Measurements from ENCODE around the gene PBOV1.
"Not testable (repeated sequence)": the region's sequence is repeated elsewhere in the genome, so short reads cannot be mapped to it uniquely, and the experiment has no call there.

PBOV1 gene

DNA sequence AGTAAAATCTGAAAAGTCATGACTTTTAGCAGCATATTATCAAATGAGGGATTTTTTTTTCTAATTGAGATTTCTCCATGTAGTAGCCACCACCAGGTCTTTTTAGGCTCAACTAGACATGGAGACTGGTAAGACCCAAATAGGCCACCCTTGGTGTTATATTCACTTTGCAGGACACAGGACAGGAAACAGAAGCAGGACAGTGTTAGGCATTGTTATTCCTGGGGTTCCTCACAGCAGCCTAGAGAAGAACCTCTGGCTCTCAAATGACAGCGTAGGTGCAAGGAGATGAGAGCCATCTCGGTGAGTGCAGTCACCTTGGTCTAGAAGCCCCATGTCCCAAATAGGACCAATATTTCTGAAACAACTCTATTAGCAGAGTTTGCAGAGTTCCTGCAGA, 19.2 kb upstream of the PBOV1 start:
- no peak for DNase-seq

DNA sequence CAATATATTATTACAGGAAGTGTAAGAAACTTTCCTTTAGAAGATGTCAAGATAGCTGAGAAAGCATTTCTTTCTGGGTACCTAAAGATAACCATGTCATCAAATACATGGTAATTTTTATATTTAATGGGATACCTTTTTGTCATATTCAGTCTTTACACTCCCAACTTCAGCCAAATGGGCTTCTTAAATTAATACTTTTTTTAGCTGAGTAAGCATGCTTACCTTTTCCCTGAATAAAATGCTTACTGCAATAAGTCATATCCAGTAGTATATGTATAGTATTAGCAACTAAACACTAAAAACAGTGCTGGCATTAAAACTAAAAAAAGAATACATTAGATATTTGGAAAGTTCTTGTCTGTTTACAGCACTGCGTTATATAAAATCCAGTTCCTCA, 17.4 kb upstream of the PBOV1 start:
- DNase-seq: no peak

DNA sequence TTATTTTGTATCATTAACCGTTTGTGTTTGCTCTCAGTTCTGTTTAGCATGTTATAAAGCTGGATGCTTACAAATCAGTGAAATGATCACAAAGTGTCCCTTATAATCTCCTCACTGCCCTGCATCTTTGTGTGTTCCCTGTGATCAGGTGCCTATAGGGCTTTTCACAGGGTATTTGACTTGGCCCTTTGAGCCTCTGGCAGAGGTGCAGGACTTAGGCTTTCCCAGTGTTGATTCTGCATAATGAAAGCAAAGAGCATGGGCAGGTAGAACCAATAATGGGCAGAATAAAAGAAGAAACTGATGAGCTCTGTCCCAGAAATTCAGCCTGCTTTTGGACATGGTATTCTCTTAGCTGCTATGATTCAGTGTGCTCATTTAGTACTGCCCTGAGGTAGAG, 16.9 kb upstream of the PBOV1 start:
- no peak for DNase-seq

DNA sequence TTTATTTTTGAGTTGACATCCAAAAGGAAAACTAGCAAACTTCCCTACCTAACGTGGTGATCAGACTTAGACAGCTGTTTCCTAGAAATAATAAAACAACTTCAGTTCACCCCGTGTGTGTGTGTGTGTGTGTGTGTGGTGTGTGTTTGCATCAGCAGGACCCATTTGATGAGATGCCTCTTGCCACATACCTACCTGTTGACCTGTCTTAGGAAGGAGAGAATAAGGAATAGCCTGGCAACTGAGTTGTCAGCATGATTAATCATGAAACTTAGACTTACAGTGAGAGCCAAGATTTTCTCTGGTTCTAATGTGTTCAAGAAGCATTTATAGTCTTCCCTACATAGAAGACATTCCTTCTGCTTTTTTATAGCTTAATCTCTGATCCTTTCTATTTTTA, 16.1 kb upstream of the PBOV1 start:
- no peak for DNase-seq

DNA sequence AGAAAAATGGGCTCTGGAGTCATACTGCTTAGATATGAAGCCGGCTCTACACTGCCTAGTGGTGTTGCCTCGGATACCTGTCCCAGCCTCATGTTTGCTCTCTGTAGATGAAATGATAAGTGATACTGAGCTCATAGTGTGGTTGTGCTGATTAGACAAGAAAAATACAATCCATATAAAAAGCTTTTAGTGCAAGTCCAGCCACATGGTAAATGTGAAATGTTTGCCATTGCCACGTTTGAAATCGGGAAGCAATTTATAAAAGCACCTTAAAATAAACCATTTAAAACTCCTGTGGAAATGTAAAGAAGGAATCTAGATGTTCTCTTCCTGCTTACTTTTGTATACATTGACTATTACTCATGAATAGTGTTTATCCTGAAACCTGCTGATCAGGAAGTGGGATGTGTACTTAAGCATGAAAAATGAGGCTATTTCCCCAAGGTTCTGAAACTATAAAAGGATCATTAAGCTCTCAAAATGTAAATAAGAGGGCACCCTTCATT, 13.1 kb upstream of the PBOV1 start:
- no peak for DNase-seq

DNA sequence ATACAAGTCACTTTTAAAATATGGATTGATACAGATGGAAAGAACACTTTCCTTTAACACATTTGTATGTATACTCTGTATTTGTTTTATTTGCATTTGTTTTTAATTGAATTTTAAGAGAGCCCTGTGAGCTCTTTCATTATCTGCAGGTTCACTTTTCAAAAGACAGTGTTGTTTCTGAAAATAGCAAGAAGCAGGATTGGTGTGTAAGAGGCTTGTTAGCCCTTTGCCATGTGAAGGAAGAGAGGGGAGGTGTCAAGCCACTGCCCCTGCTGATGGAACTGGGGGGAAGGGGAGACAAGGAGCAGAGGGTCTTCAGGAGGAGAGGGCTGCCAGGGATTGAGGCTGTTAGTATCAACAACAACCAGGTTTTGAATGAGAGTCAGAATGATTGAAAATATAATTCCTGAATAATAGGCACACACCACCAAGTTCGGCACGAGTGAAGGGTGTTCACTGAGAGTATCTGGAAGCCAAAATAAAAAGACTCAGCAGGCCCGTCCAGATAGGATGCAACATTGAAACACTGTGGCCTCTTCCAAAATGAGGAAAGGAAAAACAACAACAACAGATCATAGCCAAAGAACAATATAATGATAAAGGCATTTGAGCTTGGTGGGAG, 12.6 kb upstream of the PBOV1 start:
- DNase-seq: no peak

DNA sequence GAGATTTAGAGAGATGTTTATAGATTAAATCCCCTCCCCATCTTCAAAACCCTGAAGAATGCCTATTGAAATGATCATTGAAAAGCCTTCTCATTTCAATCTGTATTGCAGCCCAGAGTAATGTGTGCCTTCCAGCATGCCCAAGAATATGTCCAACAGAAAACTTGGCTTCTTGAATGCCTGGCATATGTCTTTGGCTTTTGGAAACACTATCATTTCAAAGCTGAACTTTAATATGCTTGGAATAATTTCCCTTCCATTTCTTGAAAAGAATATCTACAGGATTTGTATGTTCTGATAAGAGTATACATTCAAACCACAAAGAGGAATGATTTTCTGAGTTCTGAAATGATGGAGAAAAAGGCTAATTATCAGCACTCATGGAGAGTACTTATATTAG, 11.9 kb upstream of the PBOV1 start:
- no peak for DNase-seq

DNA sequence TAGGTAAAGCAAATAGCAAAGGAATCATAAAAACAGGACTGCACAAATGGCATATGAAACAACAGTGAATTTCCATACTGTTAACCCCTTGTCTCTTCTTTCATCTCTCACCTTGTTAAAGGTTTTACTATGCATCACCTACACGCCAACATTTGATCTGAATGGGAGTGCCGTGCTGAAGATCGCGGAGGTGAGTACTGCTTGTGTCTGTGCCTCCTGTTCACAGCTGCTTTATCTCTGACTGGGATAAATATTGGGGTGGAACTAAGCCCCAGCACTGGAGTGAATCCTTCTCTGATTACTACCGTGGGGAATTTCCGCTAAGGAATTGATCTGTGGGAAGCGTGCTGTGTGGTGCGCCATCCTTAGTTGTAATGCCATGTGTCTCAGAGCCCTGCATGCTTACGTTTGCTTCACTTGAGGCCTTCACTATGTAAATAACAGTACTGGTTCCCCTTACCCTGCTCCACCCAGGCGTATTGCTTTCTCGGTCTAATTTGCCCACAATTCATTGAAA, 11.4 kb upstream of the PBOV1 start:
- DNase-seq: no peak

DNA sequence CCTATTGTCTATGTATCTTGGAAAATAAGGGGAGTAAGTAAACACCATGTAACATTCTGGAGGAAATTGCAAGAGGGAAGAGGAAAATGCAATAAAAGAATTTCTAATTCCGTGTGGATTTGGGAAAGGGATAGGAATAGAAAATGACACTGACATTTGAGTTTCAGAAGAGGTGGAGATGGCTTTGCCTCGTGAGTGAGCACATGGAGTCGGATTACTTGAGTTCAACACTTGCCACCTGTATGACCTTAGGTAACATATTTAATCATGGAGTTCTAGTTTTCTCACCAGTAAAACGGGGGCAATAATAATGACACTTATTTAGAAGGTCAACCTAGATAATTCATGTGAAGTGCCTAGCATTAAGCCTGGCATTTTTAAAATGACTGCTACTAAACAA, 10.8 kb upstream of the PBOV1 start:
- DNase-seq: no peak

DNA sequence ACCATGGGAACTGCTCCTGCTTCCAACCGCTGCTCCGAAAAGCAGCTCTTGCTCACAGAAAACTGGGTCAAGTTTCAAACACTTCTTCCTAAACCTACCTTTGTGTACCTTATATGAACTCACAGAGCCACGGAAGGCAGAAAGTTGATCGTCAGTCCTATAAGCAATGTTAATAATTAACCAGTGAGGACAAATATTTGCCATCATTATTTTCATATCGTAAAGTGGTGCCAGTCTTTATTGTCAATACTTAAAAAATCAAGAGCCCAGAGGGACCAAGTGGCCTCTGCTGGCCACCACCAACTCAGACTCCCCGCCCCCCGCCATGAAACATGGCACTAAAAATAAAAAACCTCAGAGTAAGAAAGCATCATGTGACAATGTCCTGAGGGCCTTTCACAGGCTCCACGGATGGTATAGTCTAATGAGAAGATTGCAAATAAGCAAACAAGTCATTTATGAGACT, 9.1 kb upstream of the PBOV1 start:
- DNase-seq: no peak

DNA sequence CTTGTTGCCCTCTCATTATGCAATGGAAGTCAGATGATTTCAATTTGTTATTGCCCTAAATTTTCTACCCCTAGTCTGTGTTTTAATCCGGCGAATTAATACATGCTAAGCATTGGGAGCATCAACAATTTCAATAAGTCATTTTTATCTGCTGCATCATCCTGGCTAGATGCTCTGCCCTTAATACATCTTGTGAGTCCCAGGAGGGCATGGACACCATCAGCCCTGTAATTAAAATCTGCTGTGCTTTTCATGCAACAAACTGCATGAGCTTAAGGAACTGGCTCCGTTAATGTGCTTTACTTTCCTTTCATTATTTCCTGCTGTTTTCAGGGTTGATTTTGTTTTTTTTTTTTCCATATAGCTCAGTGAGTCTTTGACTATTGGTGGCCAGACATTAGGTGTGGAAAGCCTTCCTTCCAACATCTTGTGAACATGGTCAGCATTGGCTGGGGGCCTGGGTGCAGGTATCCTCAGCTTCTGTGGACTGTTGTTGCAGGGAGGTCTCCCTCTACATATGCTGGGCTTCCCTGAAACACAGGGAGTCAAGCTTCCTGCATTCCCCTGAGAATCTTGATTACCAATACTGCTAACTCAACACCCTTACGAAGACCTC, 8.5 kb upstream of the PBOV1 start:
- DNase-seq: no peak

DNA sequence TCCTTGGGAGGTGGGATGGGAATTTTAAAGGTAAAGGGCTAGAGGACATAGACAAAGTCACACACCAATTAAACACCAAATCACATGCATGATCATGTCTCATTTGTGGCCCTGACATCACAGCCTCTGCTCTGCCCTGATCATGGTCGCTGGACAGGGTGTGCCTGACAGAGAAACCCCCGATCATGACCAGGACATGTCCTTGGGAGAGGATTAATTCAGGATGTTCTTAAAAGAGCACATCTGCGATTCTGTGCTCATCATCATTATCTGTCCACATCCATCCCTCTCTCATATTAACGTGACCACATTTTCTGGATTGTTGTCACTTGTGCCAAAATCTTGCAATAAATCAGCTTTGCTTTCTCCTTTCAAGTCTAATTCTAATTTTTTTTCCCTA, 7.7 kb upstream of the PBOV1 start:
- DNase-seq: no peak

DNA sequence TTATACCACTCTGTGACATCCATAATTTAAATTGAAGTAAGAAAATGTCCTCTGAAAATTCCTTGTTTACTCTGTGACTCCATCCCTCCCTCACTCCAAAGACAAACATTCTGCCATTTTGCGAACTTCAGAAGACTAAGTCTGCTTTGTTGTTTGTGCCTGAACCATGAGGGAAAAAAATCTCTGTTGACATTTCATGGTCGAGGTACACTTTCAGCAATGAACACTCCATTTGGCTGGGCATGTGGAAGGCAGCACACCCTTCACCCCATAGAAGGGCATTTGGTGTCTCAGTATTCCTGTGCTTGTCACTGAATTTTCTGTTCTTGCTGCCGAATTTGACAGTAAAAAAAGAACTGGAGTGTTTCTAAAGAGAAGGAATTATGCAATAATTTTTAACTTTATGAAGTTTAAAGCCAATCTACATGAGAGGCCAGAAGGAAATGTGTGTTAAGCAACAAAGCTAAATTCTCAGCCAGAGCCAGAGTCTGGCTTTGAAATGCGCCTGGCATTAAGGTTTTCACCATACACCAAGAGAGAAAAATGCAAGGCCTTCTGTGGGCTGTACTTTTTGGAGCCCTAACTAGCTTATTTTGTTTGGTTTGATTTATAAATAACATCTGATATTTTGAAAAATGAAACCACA, 4.7 kb upstream of the PBOV1 start:
- no peak for DNase-seq

DNA sequence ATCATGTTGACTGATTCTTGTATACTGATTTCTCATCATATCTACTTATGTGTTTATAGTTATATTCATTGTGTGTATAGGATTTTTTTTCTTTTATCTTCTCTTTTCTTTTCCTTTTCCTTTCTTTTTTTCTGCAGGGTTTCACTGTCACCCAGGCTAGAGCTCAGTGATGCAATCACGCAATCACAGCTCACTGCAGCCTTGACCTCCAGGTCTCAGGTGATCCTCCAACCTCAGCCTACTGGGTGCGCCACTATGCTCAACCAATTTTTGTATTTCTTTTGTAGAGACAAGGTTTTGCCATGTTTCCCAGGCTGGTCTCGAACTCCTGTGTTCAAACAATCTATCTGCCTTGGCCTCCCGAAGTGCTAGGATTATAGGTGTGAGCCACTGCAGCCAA, 1.6 kb upstream of the PBOV1 start:
- no peak for DNase-seq

DNA sequence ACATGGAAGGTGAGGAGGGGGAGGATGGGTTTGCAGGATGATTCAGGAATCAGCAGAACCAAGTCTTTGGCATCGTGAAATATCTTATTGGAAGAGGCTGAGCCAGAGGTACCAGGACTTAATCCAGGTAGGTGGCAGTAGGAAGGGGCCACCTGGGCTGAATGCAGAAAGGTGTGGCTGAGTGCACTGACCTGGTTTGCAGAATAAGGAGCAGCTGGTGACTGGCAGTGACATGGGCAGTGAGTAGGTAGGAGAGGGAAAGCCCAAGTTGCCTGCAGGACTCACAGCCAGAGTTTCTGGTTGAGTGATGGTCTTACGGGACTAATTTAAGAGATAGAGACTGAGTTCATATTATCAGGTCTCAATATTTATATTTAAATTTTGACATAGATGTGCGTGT, 1.1 kb upstream of the PBOV1 start:
- DNase-seq: no peak

DNA sequence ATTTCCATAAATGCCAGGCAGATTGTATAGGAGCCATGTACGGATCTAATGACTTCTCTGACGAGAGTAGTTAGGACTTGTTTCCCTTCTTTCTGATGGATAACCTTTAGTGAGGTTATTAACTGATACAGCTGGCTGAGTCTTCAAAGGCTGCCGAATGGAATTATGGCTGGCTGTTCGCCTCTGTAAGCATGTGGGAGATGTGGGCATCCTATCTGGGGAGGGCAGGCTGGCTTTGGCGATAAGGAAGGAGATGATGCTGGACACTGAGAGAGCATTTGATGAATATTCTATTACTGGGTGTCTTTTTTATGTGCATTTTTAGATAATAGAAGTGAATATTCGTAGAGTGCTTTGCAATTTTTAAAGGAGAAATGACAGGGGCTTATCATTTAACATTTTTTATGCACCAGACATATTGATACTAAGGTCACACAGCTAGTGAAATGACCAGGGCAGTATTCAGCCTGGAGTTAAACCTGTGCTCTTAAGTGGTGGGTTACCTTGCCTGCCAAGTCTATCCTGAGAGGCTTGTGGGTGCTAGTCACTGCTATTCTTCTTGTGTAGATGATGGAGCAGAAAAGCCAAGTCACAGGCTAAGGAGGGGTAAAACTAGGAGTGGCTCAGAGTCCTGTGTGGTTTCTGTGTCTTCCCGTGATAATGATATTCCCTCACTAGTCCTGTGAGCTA, 3.1 kb downstream of the PBOV1 start:
- DNase-seq: no peak

DNA sequence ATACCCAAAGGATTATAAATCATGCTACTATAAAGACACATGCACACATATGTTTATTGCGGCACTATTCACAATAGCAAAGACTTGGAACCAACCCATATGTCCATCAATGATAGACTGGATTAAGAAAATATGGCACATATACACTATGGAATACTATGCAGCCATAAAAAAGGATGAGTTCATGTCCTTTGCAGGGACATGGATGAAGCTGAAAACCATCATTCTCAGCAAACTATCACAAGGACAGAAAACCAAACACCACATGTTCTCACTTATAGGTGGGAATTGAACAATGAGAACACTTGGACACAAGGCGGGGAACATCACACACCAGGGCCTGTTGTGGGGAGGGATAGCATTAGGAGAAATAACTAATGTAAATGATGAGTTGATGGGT, 5.8 kb downstream of the PBOV1 start:
- not testable (repeated sequence) for DNase-seq

DNA sequence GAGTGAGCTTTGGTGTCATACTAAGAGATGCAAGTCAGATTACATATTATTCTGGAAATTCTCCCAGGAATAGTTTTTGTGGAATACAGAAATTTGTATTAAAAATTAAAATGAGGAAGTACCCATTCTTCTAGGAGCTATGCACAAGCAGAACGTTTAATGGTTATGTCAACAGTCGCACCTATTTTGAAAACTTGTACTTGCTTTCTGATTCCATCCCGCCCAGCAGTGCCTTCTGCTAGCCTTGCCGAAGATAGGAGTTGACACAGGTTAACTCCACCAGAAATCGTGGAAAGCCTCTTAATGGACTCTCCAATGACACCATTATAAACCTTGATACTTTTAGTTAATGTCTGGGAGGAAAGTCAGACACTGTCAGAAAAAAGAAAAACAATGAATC, 6.7 kb downstream of the PBOV1 start:
- DNase-seq: no peak

DNA sequence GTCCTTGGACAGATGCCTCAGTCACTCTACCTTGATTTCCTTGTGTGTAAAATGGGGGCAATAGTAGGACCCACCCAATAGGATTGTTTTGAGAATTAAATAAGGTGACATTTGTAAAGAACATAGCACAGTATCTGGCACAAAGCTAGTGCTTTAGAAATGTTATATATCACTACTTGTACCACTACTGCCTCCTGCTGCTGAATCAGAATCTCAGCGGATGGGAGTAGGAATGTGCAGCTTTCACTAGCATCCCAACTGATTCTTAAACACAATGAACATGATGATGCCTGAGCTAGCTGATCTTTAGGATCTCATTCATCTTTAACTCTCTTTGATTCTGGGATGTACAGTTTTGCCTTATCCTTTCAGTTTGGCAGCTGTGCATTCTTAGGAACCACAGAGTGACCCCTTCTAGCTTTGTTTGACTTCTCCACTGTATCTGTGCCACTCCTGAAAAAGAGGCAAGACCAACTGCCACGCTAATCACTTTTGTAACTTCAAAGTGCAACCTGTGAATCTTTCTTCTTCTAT, 7.2 kb downstream of the PBOV1 start:
- DNase-seq: no peak

DNA sequence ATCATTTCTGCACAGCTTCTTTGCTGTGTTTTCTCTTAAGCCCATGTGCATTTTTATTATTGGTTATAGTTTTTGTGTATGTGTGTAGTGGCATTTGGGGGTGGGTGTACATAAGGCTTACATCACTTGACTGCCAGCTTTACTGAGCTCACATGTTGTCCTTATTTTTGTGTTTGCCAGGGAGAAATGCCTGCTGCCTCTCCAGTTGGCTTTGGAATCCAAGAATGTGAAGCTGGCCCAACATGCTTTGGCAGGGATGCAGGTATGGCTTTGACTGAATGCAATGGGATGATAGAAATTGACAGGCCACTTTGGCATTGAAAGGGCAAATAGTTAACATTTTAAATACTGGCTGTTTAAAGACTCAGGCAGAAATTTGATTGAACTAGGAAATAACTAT, 11.4 kb downstream of the PBOV1 start:
- DNase-seq: no peak

DNA sequence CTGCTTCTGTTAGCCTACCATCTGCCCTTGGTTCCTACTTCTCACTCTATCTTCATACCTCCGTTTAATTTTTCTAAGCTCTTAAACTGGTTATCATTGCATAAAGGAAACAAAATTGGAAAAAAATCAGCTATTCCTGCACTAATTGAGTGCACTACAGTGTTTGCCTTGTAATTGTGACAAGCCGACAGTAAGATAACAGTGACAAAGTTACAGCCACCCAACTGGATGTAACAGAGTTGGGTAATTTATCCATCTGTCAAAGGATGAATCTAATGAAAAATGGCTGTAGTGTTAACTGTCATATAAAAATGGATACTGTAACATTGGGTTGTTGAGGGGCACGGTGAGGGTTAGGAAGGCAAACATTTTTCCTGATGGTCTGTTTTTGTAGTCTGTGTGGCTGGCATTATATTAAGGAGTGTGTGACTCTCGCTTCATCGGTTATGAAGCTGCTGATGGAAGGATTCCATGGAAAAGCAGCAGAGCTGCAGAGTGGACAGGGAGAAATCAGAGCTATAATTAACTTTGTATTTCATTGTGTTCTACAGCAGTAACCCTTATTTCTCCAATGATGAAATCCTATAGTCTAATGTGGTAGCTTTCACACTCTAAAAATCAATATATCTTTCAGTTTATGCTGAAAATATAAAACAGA, 12.7 kb downstream of the PBOV1 start:
- no peak for DNase-seq

DNA sequence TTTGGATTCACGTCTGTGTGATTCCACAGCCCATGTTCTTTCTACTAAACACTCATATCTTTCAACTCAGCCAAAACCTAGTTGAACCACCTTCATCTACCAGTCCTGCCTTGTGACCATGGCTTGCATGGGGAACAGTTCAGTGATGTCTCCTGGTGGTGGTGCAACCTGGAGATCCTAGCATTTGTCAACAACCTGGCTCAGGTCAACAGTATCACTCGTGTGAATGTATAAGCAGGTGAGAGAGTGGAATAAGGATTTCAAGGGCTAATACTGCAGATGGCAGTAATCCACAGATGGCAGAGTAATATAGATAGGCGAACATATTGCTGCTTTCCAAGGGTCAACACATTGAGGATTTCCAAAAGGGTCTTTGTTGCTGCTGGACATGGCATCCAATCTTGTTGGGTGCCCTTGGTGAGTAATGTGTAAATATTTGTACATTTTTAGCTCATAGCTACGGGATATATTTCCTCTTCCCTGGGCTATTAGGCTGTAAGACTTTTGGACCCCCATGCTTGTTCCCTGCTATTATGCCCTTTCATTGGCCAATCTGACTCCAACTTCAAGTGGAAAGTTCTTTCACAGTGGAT, 13.4 kb downstream of the PBOV1 start:
- DNase-seq: no peak
